ENCODE results near the gene SLX1A.
A peak's percentile ranks its signal among the peaks of the same experiment; 100 is the strongest.
"Not testable (repeated sequence)": the region's sequence is repeated elsewhere in the genome, so short reads cannot be mapped to it uniquely, and the experiment has no call there.

The SLX1A gene

DNA sequence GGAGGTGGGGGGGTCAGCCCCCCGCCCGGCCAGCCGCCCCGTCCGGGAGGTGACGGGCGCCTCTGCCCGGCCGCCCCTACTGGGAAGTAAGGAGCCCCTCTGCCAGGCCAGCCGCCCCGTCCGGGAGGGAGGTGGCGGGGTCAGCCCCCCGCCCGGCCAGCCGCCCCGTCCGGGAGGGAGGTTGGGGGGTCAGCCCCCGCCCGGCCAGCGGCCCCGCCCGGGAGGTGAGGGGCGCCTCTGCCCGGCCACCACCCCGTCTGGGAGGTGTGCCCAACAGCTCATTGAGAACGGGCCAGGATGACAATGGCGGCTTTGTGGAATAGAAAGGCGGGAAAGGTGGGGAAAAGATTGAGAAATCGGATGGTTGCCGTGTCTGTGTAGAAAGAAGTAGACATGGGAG is 23.5 kb upstream of the SLX1A start:
- H3K4me3 Mint-ChIP-seq, H3K27ac Mint-ChIP-seq, H3K9me3 Mint-ChIP-seq, H3K36me3 Mint-ChIP-seq, CTCF ChIA-PET, DNase-seq: not testable (repeated sequence)
- Mint-ChIP-seq H3K4me1 (peaks cover 21% of the 10 kb centered on the region), H3K27me3 (peaks cover 17% of the 10 kb centered on the region)

DNA sequence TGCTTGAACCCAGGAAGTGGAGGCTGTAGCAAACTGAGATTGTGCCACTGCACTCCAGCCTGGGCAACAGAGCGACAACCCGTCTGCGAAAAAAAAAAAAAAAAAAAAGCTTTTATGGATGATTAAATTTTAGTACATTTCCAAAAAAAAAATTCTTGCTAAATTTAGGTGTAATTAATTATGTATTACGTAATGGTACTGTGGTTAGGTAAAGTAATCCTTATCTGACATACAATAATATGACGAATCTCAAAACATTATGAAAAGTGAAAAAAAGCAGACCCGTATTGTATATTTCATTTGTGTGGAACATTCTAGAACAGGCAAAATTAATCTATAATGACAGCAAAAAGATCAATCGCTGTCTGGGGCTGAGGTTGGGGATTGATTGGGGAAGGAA is 20.6 kb upstream of the SLX1A start:
- Mint-ChIP-seq H3K9me3 (no peaks in the 10 kb centered on the region), H3K27me3 (peaks cover 10% of the 10 kb centered on the region), H3K4me3 (no peak overlapping the region), H3K4me1 (no peaks in the 10 kb centered on the region), H3K36me3 (no peaks in the 10 kb centered on the region), H3K27ac (no peak overlapping the region)
- DNase-seq, result no peak
- CTCF ChIA-PET, result no interaction called here

DNA sequence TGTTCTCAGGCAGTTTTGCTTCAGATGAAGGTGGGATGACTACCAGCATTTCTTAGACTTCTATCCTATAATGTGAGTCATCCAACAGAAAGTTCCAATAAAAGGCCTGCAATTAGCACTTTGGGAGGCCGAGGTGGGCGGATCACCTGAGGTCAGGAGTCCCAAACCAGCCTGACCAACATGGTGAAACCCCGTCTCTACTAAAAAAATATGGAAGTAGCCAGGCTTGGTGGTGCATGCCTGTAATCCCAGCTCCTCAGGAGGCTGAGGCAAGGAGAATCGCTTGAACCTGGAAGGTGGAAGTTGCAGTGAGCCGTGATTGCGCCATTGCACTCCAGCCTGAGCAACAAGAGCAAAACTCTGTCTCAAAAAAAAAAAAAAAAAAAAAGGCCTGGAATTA is 16.8 kb upstream of the SLX1A start:
- H3K9me3 Mint-ChIP-seq, H3K4me1 Mint-ChIP-seq, CTCF ChIA-PET, DNase-seq, H3K27me3 Mint-ChIP-seq, H3K4me3 Mint-ChIP-seq, H3K27ac Mint-ChIP-seq, H3K36me3 Mint-ChIP-seq: not testable (repeated sequence)

DNA sequence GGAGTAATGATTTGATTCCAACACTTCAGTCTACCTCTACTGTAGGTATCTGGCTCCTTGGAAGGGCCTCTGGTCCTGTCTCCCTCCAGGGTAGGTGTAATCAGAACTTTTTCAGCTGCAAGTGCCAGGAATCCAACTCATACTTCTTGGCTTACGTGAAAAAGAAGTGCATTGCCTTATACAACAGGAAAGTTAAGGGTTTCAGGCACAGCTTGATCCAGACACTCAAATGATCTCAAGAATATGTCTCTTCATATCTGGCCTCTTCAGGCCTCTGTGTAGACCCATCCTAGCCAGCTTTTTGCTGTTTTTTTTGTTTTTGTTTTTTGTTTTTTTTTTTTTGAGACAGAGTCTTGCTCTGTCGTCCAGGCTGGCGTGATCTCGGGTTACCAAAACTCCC is 14.5 kb upstream of the SLX1A start:
- CTCF ChIA-PET, result no interaction called here
- Mint-ChIP-seq H3K4me3 (no peak overlapping the region), H3K27ac (no peak overlapping the region), H3K27me3 (peaks cover 4% of the 10 kb centered on the region), H3K9me3 (no peaks in the 10 kb centered on the region), H3K4me1 (peaks cover 15% of the 10 kb centered on the region), H3K36me3 (peaks cover 4% of the 10 kb centered on the region)
- no peak for DNase-seq

DNA sequence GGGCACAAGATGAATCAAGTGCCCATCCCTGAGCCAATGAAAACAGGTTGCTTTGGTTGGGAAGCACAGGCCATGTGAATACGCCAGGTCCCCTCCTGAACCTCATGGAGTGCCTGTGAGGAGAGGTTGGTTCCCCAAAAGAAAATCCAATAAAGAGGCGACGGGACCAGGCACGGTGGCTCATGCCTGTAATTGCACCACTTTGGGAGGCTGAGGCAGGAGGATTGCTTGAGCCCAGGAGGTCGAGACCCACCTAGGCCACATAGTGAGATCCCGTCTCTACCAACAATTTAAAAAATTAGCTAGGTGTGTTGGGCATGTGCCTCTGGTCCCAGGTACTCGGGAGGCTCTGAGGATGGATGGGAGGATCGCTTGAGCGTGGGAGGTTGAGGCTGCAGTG is 13.7 kb upstream of the SLX1A start:
- Mint-ChIP-seq H3K4me1 (peaks cover 15% of the 10 kb centered on the region), H3K9me3 (no peaks in the 10 kb centered on the region), H3K36me3 (peaks cover 11% of the 10 kb centered on the region), H3K27ac (no peak overlapping the region), H3K27me3 (peaks cover 5% of the 10 kb centered on the region), H3K4me3 (no peak overlapping the region)
- DNase-seq, result no peak
- CTCF ChIA-PET, result no interaction called here

DNA sequence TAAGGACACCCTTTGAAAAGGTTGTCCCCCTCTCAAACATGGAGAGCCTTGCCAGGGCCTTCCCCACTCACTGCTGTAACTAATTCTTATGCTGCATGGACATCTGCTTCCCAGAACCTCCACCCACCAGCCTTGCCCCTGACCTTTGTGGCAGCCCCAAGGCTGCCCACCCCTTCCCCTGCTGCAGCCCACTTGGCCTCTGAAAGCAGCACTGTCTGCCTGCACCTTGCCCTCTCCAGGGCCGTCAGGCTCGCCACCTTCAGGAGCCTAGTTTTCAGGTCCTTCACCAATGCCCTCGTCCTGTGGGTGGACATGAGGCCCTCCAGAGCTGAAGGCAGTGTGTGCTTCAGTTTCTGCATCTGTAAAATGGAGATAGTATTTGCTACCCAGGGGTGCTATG is 12.9 kb upstream of the SLX1A start:
- H3K36me3 Mint-ChIP-seq, result peaks cover 19% of the 10 kb centered on the region
- peaks cover 5% of the 10 kb centered on the region for H3K27me3 Mint-ChIP-seq
- peaks cover 15% of the 10 kb centered on the region for H3K4me1 Mint-ChIP-seq
- no peak for DNase-seq
- H3K4me3 Mint-ChIP-seq, result peak overlapping the region; percentile 31
- no peaks in the 10 kb centered on the region for H3K9me3 Mint-ChIP-seq
- no peak overlapping the region for H3K27ac Mint-ChIP-seq
- CTCF ChIA-PET, result interaction anchor here (1.0 kb wide), 1 partner anchor 38 kb away, joined by 3 read pairs; no protein-coding TSS in a partner anchor

DNA sequence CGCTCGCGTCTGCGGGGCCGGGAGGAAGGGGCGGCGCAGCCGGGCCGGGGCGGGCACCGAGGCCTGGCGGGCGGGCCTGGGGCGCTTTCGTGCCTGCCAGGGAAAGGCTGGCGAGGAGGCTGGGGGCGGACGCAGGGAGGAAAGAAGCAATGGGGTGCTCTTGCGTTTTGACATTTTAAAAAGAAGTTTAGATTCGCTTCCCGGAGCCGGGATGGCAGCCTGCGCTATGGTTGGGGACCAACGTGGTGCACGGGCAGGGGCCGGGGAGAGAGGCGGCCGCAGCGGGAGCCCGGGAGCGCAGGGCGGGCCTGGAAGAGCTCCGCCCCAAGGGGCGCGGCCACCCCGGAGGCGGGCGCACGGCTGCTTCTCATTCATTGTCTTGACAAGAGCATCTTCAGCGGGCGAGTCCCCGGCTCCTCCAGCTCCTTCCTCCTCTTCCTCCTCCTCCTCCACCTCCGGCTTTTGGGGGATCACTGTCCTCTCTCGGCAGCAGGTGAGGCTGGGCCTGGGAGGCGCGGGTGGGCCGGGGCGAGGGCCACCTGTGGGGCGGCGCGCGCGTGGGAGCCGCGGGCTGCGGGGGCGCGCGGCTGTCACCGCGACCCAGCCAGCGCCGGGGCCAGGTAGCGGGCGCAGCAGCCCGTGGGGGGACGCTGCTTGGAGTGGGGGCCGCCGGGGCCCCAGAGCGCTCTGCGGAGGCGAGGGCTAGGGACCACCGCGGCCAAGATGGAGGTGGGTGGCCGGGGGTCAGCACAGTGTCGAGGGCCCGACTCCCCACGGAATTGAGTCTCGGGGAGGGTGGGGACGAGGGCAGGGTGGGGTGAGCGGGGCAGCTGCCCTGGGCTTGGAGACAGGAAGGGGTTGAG is 10.2 kb upstream of the SLX1A start, which contains the start of gene CORO1A:
Gene CORO1A (plus strand): TSS at position 370 of the 863 bp plus-strand sequence. CDS start 1,608 bp downstream, outside the sequence.
- peaks cover 34% of the 10 kb centered on the region for H3K4me1 Mint-ChIP-seq
- H3K27me3 Mint-ChIP-seq, result peaks cover 5% of the 10 kb centered on the region
- peak; percentile 91 for DNase-seq
- CTCF ChIA-PET, result interaction anchor here (0.9 kb wide), 1 partner anchor 91 kb away, joined by 4 read pairs; the partner anchor contains the start of gene TBX6
- peaks cover 42% of the 10 kb centered on the region for H3K36me3 Mint-ChIP-seq
- H3K4me3 Mint-ChIP-seq, result peak within 1 kb of the TSS; percentile 100
- H3K27ac Mint-ChIP-seq, result peak within 1 kb of the TSS; percentile 98
- no peaks in the 10 kb centered on the region for H3K9me3 Mint-ChIP-seq

DNA sequence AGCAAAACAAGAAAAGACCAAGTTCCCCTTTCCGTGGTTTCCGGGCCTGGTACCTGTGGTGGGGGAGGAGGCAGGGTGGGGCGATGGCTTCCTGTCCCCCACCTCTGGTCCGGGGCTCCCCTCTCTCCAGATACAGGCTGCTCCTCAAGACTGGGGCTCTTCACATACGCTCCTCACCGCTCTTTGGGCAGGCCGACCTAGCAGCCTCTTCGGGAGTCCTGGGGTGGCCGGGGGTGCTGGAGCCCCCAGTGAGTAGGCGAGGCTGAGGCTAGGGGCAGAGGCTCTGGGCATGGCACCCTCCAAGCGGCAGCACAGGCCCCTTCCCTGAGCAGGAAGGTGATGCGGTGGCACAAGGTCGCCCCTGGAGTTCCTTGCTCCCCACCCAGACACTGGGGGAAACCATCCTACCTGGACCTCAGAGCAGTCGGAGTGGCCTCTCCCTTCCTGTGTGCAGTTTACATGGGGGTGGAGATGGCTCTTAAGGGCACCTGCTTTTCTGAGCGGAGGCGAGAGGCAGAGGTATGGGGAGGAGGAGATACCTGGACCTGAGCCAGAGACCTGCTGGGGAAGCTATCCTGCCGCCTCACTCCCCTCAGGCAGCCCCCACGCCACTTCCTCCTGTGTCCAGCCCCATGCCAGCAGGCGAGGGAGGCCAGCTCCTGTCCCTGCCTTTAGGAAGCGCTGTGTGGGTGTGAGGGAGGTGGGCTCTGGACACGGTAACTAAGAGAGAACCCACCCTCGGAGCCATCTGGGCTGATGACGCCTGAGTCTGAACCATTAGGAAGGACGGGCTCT is 9.4 kb upstream of the SLX1A start:
- H3K4me3 Mint-ChIP-seq, result peak overlapping the region; percentile 100
- H3K36me3 Mint-ChIP-seq, result peaks cover 42% of the 10 kb centered on the region
- peaks cover 5% of the 10 kb centered on the region for H3K27me3 Mint-ChIP-seq
- DNase-seq, result peak; percentile 93
- H3K4me1 Mint-ChIP-seq, result peaks cover 34% of the 10 kb centered on the region
- H3K9me3 Mint-ChIP-seq, result no peaks in the 10 kb centered on the region
- CTCF ChIA-PET, result interaction anchor here (2.7 kb wide), 1 partner anchor 93 kb away, joined by 13 read pairs; the partner anchor contains the start of gene TBX6
- peak overlapping the region; percentile 98 for H3K27ac Mint-ChIP-seq

DNA sequence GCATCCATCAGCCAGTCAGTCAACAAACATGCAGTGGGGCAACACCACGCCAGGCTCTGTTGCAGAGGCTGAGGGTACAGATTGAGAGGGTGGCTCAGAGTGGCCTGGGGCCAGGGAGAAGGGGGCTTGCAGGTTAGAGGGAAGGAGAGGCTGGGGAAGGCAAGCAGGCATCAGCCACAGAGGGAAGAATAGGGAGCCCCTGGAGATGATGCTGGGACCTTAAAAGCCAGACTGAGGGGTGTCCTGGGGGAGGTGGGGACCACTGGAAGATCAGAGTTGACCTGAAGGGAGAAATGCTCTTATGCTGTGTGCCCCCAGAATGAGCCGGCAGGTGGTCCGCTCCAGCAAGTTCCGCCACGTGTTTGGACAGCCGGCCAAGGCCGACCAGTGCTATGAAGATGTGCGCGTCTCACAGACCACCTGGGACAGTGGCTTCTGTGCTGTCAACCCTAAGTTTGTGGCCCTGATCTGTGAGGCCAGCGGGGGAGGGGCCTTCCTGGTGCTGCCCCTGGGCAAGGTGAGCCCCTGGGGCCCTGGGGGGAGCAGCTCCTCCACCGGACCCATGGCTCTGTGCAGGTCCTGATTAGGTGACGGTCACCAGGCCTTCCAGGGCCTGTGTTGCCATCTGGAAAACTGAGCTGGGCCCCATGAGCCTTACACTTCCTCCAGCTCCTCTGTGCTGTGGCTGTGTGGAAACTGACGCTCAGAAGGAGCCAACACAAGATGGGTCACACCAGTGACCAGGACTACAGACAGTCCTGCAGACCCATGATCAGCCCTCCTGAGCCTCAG is 8.6 kb upstream of the SLX1A start:
- Mint-ChIP-seq H3K27ac (peak overlapping the region; percentile 98), H3K27me3 (peaks cover 5% of the 10 kb centered on the region), H3K4me3 (peak overlapping the region; percentile 100), H3K36me3 (peaks cover 42% of the 10 kb centered on the region), H3K9me3 (no peaks in the 10 kb centered on the region), H3K4me1 (peaks cover 34% of the 10 kb centered on the region)
- DNase-seq, result no peak
- CTCF ChIA-PET, result interaction anchor here (0.6 to 2.7 kb wide), 7 partner anchors 42 to 465 kb away, joined by 3 to 13 read pairs (median 5); partner anchors contain the start of genes GDPD3, TBX6 and ZNF771

DNA sequence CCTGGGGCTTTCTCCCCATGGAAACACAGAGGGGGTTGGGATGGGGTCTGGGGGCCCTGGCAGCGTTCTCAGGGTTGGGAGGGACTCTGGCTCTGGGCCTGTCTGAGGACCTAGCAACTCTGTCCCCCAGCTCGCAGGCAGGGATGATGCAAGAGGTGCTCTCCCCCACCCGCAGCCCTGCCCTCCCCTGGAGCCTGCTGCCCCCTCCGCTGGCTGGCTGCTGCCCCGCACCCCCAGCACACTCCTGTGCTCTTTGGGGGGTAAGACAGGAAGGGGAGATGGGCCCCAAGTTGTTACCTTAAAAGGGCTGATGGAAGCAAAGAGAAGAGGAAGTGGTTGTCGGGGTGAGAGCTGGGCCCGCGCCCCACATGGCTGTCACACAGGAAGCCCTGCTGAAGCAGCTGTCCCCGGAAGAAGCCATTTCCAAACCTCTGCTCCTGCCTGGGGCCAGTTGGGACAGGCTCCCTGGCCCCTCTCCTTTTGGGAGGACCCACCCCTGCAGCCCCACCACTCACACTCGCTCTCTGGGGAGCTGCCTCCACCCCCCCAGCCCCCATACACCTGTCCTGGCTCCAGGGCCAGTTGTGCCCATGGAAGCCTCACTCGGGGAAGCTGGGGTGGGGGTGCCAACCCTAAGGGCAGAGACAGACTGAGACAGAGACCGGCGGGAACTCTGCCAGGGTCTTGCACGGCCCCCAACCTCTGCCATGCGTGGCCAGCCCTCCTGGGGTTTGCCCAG is 7.8 kb upstream of the SLX1A start:
- CTCF ChIA-PET, result interaction anchor here (0.6 to 2.7 kb wide), 9 partner anchors 11 to 464 kb away, joined by 3 to 13 read pairs (median 4); partner anchors contain the start of genes GDPD3, TBX6 and ZNF771
- peaks cover 42% of the 10 kb centered on the region for H3K36me3 Mint-ChIP-seq
- peak overlapping the region; percentile 98 for H3K27ac Mint-ChIP-seq
- peak; percentile 92 for DNase-seq
- H3K9me3 Mint-ChIP-seq, result no peaks in the 10 kb centered on the region
- H3K27me3 Mint-ChIP-seq, result peaks cover 5% of the 10 kb centered on the region
- H3K4me1 Mint-ChIP-seq, result peaks cover 32% of the 10 kb centered on the region
- H3K4me3 Mint-ChIP-seq, result peak overlapping the region; percentile 100

DNA sequence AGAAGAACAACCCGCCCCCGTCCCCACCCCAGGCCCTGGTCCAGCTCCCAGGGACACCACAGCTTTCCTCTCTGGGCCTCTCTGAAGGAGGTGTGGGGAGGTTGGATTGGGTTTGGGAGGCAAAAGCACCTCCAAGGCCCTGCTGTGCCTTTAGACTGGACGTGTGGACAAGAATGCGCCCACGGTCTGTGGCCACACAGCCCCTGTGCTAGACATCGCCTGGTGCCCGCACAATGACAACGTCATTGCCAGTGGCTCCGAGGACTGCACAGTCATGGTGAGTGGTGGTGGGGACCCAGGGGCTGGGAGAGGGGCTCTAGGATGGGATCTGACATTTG is 7.3 kb upstream of the SLX1A start:
- CTCF ChIA-PET, result interaction anchor here (0.8 to 2.7 kb wide), 8 partner anchors 11 to 223 kb away, joined by 3 to 13 read pairs (median 4); partner anchors contain the start of genes GDPD3, TBX6 and ZNF771
- H3K27ac Mint-ChIP-seq, result peak overlapping the region; percentile 98
- peaks cover 42% of the 10 kb centered on the region for H3K36me3 Mint-ChIP-seq
- H3K4me1 Mint-ChIP-seq, result peaks cover 30% of the 10 kb centered on the region
- no peak for DNase-seq
- peak overlapping the region; percentile 100 for H3K4me3 Mint-ChIP-seq
- peaks cover 5% of the 10 kb centered on the region for H3K27me3 Mint-ChIP-seq
- no peaks in the 10 kb centered on the region for H3K9me3 Mint-ChIP-seq

DNA sequence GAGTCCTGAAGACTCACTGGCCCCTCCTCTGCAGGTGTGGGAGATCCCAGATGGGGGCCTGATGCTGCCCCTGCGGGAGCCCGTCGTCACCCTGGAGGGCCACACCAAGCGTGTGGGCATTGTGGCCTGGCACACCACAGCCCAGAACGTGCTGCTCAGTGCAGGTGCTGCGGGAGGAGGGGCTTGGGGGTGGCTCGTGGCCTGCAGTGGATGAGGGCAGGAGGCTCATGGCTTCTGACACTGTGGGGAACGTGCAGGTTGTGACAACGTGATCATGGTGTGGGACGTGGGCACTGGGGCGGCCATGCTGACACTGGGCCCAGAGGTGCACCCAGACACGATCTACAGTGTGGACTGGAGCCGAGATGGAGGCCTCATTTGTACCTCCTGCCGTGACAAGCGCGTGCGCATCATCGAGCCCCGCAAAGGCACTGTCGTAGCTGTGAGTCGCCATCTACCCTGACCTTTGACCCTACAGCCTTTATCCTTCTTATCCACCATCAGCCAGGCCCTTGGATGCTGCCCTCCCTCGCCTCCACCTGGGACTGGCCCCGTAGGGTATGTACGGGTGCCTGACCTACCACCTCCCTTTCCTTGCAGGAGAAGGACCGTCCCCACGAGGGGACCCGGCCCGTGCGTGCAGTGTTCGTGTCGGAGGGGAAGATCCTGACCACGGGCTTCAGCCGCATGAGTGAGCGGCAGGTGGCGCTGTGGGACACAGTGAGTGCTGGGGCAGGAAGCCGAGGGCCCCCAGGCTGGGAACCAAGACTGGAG is 6.7 kb upstream of the SLX1A start:
- peaks cover 42% of the 10 kb centered on the region for H3K36me3 Mint-ChIP-seq

More for the DNA sequence above, 6.7 kb upstream of the SLX1A start:
- DNase-seq, result peak; percentile 88
- no peaks in the 10 kb centered on the region for H3K9me3 Mint-ChIP-seq
- H3K4me3 Mint-ChIP-seq, result peak overlapping the region; percentile 100
- CTCF ChIA-PET, result interaction anchor here (0.8 to 2.7 kb wide), 5 partner anchors 12 to 95 kb away, joined by 3 to 13 read pairs (median 3); partner anchors contain the start of gene TBX6
- H3K4me1 Mint-ChIP-seq, result peaks cover 27% of the 10 kb centered on the region
- peak overlapping the region; percentile 98 for H3K27ac Mint-ChIP-seq
- H3K27me3 Mint-ChIP-seq, result peaks cover 5% of the 10 kb centered on the region
